H9 (cell line): ENCODE results near the gene MTMR3. TPM values are rescaled to one million over a fixed set of nuclear protein-coding genes. Genes with fewer than 3 reads are reported as not detected.

ENCODE experiments used
- DNase-seq: peaks from one replicate; pipeline ENCODE4 v3.0.0-alpha.2; 2017
- H2AFZ ChIP-seq: one replicate; pipeline ENCODE4 v1.6.1; 2013; ENCODE audit warnings: mild to moderate bottlenecking, low read length, control low read depth, moderate library complexity
- H2AK5ac ChIP-seq: 2 replicates; pipeline ENCODE4 v1.6.1; 2013; ENCODE audit warnings: low read length, control low read depth, mixed read lengths; ENCODE audit not compliant: insufficient read length
- H2BK120ac ChIP-seq: one replicate; pipeline ENCODE4 v1.6.1; 2013; ENCODE audit warnings: low read depth, mild to moderate bottlenecking, low read length, control low read depth, inconsistent platforms; ENCODE audit not compliant: poor library complexity, severe bottlenecking
- H2BK12ac ChIP-seq: 2 replicates; pipeline ENCODE4 v1.6.1; 2013; ENCODE audit warnings: low read length, control low read depth, mixed read lengths, low read depth; ENCODE audit not compliant: insufficient read length
- H2BK15ac ChIP-seq: 2 replicates; pipeline ENCODE4 v1.6.1; 2013; ENCODE audit warnings: low read depth, low read length, control low read depth
- H2BK20ac ChIP-seq: one replicate; pipeline ENCODE4 v1.6.1; 2013; ENCODE audit warnings: low read depth, mild to moderate bottlenecking, low read length, control low read depth, inconsistent platforms; ENCODE audit not compliant: poor library complexity, severe bottlenecking
- H2BK5ac ChIP-seq: 2 replicates; pipeline ENCODE4 v1.6.1; 2013; ENCODE audit warnings: low read length, control low read depth, mixed read lengths; ENCODE audit not compliant: insufficient read length
- H3K14ac ChIP-seq: 2 replicates; pipeline ENCODE4 v1.6.1; 2013; ENCODE audit warnings: low read length, control low read depth; ENCODE audit not compliant: insufficient read depth
- H3K18ac ChIP-seq: 2 replicates; pipeline ENCODE4 v1.6.1; 2013; ENCODE audit warnings: low read depth, mild to moderate bottlenecking, mixed read lengths, low read length, control low read depth; ENCODE audit not compliant: insufficient read length
- H3K23ac ChIP-seq: 2 replicates; pipeline ENCODE4 v1.6.1; 2013; ENCODE audit warnings: low read length, control low read depth, mixed read lengths, low read depth; ENCODE audit not compliant: insufficient read length
- H3K23me2 ChIP-seq: 2 replicates; pipeline ENCODE4 v1.6.1; 2013; ENCODE audit warnings: low read depth, mild to moderate bottlenecking, mixed read lengths, low read length, control low read depth; ENCODE audit not compliant: insufficient read length, poor library complexity, severe bottlenecking
- H3K27ac ChIP-seq: 2 replicates; pipeline ENCODE4 v1.5.1; 2013; ENCODE audit warnings: low read length, control low read depth, mixed read lengths, low read depth; ENCODE audit not compliant: insufficient read length
- H3K27me3 ChIP-seq: 2 replicates; pipeline ENCODE4 v1.6.1; 2013; ENCODE audit warnings: low read length, control low read depth, inconsistent platforms; ENCODE audit not compliant: insufficient read depth
- H3K4ac ChIP-seq: 2 replicates; pipeline ENCODE4 v1.6.1; 2013; ENCODE audit warnings: low read depth, mild to moderate bottlenecking, control low read depth, inconsistent platforms, low read length, moderate library complexity
- H3K4me1 ChIP-seq: 2 replicates; pipeline ENCODE4 v1.6.1; 2013; ENCODE audit warnings: low read length, control low read depth, inconsistent platforms; ENCODE audit not compliant: insufficient read depth
- H3K4me2 ChIP-seq: 2 replicates; pipeline ENCODE4 v1.6.1; 2013; ENCODE audit warnings: low read length, control low read depth, mixed read lengths; ENCODE audit not compliant: insufficient read length, insufficient read depth
- H3K56ac ChIP-seq: 2 replicates; pipeline ENCODE4 v1.6.1; 2013; ENCODE audit warnings: low read depth, mild to moderate bottlenecking, mixed read lengths, low read length, control low read depth; ENCODE audit not compliant: insufficient read length
- H3K79me1 ChIP-seq: 2 replicates; pipeline ENCODE4 v1.6.1; 2013; ENCODE audit warnings: low read depth, mild to moderate bottlenecking, moderate library complexity, low read length, control low read depth, inconsistent platforms; ENCODE audit not compliant: insufficient read depth, poor library complexity, severe bottlenecking
- H3K79me2 ChIP-seq: 2 replicates; pipeline ENCODE4 v1.6.1; 2013; ENCODE audit warnings: low read length, control low read depth, inconsistent platforms; ENCODE audit not compliant: insufficient read depth
- H3K9ac ChIP-seq: 2 replicates; pipeline ENCODE4 v1.6.1; 2013; ENCODE audit warnings: low read length, control low read depth, mixed read lengths; ENCODE audit not compliant: insufficient read length; ENCODE audit errors: extremely low read depth
- H3K9me3 ChIP-seq: one replicate; pipeline ENCODE4 v1.6.1; 2013; ENCODE audit warnings: low read depth, low read length, inconsistent platforms; ENCODE audit not compliant: control insufficient read depth
- H3T11ph ChIP-seq: one replicate; pipeline ENCODE4 v1.6.1; 2013; ENCODE audit warnings: mild to moderate bottlenecking, low read length, control low read depth, inconsistent platforms
- H4K20me1 ChIP-seq: one replicate; pipeline ENCODE4 v1.6.1; 2013; ENCODE audit not compliant: control insufficient read depth, insufficient read length, insufficient read depth
- H4K5ac ChIP-seq: 2 replicates; pipeline ENCODE4 v1.6.1; 2013; ENCODE audit warnings: low read depth, mild to moderate bottlenecking, mixed read lengths, low read length, control low read depth; ENCODE audit not compliant: insufficient read length
- H4K8ac ChIP-seq: replicated peaks from 2 replicates; pipeline ENCODE4 v1.6.1; 2013; ENCODE audit warnings: low read length, control low read depth, mixed read lengths, low read depth; ENCODE audit not compliant: insufficient read length
- H4K91ac ChIP-seq: 2 replicates; pipeline ENCODE4 v1.6.1; 2013; ENCODE audit warnings: low read depth, mild to moderate bottlenecking, moderate library complexity, mixed read lengths, low read length, control low read depth; ENCODE audit not compliant: insufficient read length
- H3K27ac Mint-ChIP-seq, 3 experiments: 2 replicates in 2 of 3; 3 replicates in 1 of 3; pipeline ENCODE4 v1.8.0; 2020 to 2021; ENCODE audit warnings: mixed read lengths in 3 of 3, mild to moderate bottlenecking in 1 of 3, moderate library complexity in 1 of 3
- H3K27me3 Mint-ChIP-seq: 2 replicates; pipeline ENCODE4 v1.8.0; 2021; ENCODE audit warnings: low read depth, mild to moderate bottlenecking, moderate library complexity, mixed read lengths
- H3K36me3 Mint-ChIP-seq, 3 experiments: 2 replicates in 2 of 3; 3 replicates in 1 of 3; pipeline ENCODE4 v1.8.0; 2020 to 2021; ENCODE audit warnings: low read depth in 3 of 3, mixed read lengths in 3 of 3; ENCODE audit not compliant: insufficient read depth in 1 of 3
- H3K4me1 Mint-ChIP-seq, 2 experiments: 2 replicates each; pipeline ENCODE4 v1.8.0; 2020; ENCODE audit warnings: mixed read lengths in 2 of 2
- H3K4me3 Mint-ChIP-seq, 2 experiments: 2 replicates in 1 of 2; 3 replicates in 1 of 2; pipeline ENCODE4 v1.8.0; 2020 to 2021; ENCODE audit warnings: mild to moderate bottlenecking in 2 of 2, mixed read lengths in 2 of 2, moderate library complexity in 1 of 2
- H3K9me3 Mint-ChIP-seq, 2 experiments: 2 replicates in 1 of 2; 3 replicates in 1 of 2; pipeline ENCODE4 v1.8.0; 2020; ENCODE audit warnings: mild to moderate bottlenecking in 2 of 2, mixed read lengths in 2 of 2, moderate library complexity in 1 of 2
- WGBS: extraction: QIAGEN DNeasy Blood & Tissue Kit; methylation state at CpG from one replicate; pipeline ENCODE4 v1.1.7; 2013; ENCODE audit warnings: missing lambda C conversion rate, low lambda C conversion rate, mixed read lengths; ENCODE audit not compliant: insufficient read length; ENCODE audit errors: extremely low coverage; 5-methylcytosine and 5-hydroxymethylcytosine counted together
- total RNA-seq: library from RNA; stranded (reverse); gene quantifications from 2 replicates; pipeline ENCODE4 v1.2.1, GENCODE V29; 2021
- TF ChIP-seq, protein P1 (sequence below): fragments of 200-600 bp; sonication (generic); conservative IDR thresholded peaks from 3 replicates; pipeline ENCODE4 v1.8.0; 2021; ENCODE audit warnings: antibody characterized with exemption, mild to moderate bottlenecking

The MTMR3 gene
- total RNA-seq, 1 experiment from 2014 or later = 19.8 TPM

DNA sequence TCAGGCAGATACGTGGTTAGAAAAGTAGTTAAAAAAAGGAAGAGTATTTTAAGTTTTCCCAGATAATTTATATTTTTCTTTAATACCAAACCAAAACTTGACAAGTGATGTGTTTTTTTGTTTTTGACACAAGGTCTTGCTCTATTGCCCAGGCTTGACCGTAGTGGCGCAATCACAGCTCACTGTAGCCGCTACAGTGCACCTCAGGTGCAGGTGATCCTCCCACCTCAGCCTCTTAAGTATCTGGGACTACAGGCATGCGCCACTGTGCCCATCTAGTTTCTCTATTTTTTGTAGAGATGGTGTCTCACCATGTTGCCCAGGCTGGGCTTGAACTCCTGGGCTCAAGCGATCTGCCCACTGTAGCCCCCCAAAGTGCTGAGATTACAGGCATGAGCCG, 92.5 kb downstream of the MTMR3 start:
- Mint-ChIP-seq H3K27ac (no peak overlapping the region), H3K9me3 (no peaks in the 10 kb centered on the region), H3K27me3 (no peaks in the 10 kb centered on the region), H3K36me3 (peaks cover 0 to 8% (median 5%) of the 10 kb centered on the region in 3 experiments; a peak in 5 of 7 replicates), H3K4me3 (no peak overlapping the region), H3K4me1 (peaks cover 5 to 10% of the 10 kb centered on the region in 2 experiments)
- Histone ChIP-seq H3K27ac (no peak overlapping the region), H4K5ac (no peak overlapping the region), H3K79me1 (peaks cover 2% of the 10 kb centered on the region), H3T11ph (no peak overlapping the region), H3K23ac (no peak overlapping the region), H4K91ac (no peak overlapping the region), H2AFZ (no peak overlapping the region), H3K4me1 (no peaks in the 10 kb centered on the region), H3K4ac (no peak overlapping the region), H3K23me2 (no peaks in the 10 kb centered on the region), H2BK15ac (no peak overlapping the region), H3K27me3 (no peaks in the 10 kb centered on the region), H2BK20ac (no peak overlapping the region), H2AK5ac (no peak overlapping the region), H3K9ac (no peak overlapping the region), H4K20me1 (no peaks in the 10 kb centered on the region), H3K79me2 (no peaks in the 10 kb centered on the region), H2BK5ac (no peak overlapping the region), H3K4me2 (no peak overlapping the region), H3K18ac (no peak overlapping the region), H3K56ac (no peak overlapping the region), H3K9me3 (no peaks in the 10 kb centered on the region), H4K8ac (no peak overlapping the region), H2BK12ac (no peak overlapping the region), H3K14ac (no peak overlapping the region), H2BK120ac (no peak overlapping the region)
- WGBS = no CpG with 5 or more reads among the region's 7 CpGs
- no peak for DNase-seq
- TF ChIP-seq, protein P1, sequence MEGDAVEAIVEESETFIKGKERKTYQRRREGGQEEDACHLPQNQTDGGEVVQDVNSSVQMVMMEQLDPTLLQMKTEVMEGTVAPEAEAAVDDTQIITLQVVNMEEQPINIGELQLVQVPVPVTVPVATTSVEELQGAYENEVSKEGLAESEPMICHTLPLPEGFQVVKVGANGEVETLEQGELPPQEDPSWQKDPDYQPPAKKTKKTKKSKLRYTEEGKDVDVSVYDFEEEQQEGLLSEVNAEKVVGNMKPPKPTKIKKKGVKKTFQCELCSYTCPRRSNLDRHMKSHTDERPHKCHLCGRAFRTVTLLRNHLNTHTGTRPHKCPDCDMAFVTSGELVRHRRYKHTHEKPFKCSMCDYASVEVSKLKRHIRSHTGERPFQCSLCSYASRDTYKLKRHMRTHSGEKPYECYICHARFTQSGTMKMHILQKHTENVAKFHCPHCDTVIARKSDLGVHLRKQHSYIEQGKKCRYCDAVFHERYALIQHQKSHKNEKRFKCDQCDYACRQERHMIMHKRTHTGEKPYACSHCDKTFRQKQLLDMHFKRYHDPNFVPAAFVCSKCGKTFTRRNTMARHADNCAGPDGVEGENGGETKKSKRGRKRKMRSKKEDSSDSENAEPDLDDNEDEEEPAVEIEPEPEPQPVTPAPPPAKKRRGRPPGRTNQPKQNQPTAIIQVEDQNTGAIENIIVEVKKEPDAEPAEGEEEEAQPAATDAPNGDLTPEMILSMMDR = no peak
